ENCODE results near the gene ADIPOQ.
"Not testable (repeated sequence)": the region's sequence is repeated elsewhere in the genome, so short reads cannot be mapped to it uniquely, and the experiment has no call there.

The ADIPOQ gene

DNA sequence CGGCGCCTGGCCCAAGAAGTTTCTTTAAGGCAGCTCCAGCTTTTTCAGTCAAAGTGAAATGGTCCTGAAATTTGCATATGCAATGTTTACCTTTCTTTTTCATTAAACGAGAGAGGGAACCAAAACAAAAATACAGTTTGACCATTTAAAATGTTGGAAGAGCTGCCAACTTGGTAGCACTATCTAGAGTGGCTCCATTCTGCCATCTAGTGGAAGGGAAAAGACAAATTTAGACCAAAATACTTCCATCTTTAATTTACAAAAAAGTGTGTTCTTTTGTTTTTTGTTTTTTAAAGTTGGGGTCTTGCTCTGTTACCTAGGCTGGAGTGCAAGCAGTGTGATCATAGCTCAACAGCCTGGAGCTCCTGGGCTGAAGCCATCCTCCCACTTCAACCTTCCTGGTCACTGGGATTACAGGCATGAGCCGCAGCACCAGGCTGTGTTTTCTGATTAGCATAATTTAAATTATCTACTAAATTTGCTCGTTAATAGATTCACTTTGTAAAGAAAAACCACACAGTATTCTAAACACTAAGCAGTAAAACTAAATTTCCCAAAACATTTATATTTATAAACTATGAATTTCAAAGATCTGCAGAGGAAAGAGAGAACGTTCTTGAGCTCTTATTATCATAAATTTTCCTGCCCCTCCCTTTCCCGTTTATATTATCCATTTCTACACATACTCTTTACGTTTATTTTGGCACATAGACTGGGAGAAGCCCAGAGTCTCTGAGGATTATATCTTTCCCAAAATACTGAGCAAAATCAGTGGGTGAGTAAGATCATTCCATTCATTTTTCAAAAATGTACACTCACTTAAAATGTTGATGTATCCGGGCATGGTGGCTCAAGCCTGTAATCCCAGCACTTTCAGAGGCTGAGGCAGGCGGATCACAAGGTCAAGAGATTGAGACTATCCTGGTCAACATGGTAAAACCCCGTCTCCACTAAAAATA is 20.8 kb upstream of the ADIPOQ start:
- Mint-ChIP-seq H3K4me3 (no peak overlapping the region), H3K27me3 (peaks cover 28% of the 10 kb centered on the region), H3K4me1 (ENCODE audit: low read depth) (peaks cover 50% of the 10 kb centered on the region), H3K27ac (no peak overlapping the region), H3K9me3 (no peaks in the 10 kb centered on the region), H3K36me3 (ENCODE audit: low read depth) (peaks cover 76% of the 10 kb centered on the region)
- intact Hi-C loops (cut with micrococcal nuclease) = loop anchor here (2.0 to 5.0 kb wide), 2 partner anchors 34 to 207 kb away; no protein-coding TSS in a partner anchor

- not testable (repeated sequence) for H3K27ac Mint-ChIP-seq, H3K9me3 Mint-ChIP-seq
- Mint-ChIP-seq H3K36me3 (ENCODE audit: low read depth) (peaks cover 77% of the 10 kb centered on the region), H3K4me3 (peak overlapping the region; percentile 34), H3K27me3 (peaks cover 28% of the 10 kb centered on the region), H3K4me1 (ENCODE audit: low read depth) (peaks cover 49% of the 10 kb centered on the region)
- intact Hi-C loops (cut with micrococcal nuclease) = loop anchor here (5.0 kb wide), 1 partner anchor 35 kb away; no protein-coding TSS in a partner anchor
Measured at GRCh38 chr3:186822388-186822759, 20.1 kb upstream of the ADIPOQ start.

GRCh38 chr3:186823386-186823785 is 19.1 kb upstream of the ADIPOQ start:
- H3K4me1 Mint-ChIP-seq (ENCODE audit: low read depth) = peaks cover 44% of the 10 kb centered on the region
- no peaks in the 10 kb centered on the region for H3K9me3 Mint-ChIP-seq
- H3K4me3 Mint-ChIP-seq = peak overlapping the region; percentile 34
- intact Hi-C loops (cut with micrococcal nuclease) = loop anchor here (5.0 kb wide), 1 partner anchor 36 kb away; no protein-coding TSS in a partner anchor
- H3K27me3 Mint-ChIP-seq = peaks cover 31% of the 10 kb centered on the region
- H3K27ac Mint-ChIP-seq = no peak overlapping the region
- H3K36me3 Mint-ChIP-seq (ENCODE audit: low read depth) = peaks cover 71% of the 10 kb centered on the region

DNA sequence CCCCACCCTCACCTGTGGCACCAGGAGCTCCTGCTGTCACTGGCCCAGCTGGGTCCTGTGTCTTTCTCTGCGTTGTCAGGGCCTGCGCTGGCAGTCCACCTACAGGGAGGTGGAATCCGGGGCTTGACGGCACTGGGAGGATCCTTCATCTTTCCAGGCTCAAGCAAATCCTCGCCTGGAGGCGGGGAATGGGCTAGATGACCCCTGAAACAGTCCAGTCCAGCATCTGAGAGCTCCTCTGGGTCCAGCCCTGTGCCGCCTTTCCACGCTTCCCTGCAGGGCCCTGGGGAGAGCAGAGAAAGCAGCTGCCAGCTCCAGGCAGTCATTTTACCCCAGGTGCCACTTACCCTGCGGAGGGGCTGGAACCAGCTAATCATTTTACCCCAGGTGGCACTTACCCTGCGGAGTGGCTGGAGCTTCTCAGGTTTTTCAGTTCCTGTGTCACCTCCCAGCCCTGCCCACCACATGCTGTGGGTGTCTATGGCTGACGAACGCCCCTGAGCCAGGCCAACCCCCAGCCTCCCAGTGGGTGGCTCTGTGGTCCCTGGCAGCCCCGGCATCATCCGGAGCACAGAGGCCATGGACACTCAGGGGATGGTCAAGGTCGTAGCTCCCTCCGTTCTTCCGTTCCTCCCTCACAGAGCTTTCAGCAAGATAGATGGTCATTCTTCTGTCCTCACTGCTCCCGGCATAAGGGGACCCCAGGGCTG is 17.9 kb upstream of the ADIPOQ start:
- intact Hi-C loops (cut with micrococcal nuclease) = loop anchor here (2.0 to 5.0 kb wide), 2 partner anchors 18 to 37 kb away; partner anchors contain the start of gene RFC4
- peaks cover 33% of the 10 kb centered on the region for H3K27me3 Mint-ChIP-seq
- peaks cover 50% of the 10 kb centered on the region for H3K4me1 Mint-ChIP-seq (ENCODE audit: low read depth)
- peak overlapping the region; percentile 96 for H3K27ac Mint-ChIP-seq
- no peaks in the 10 kb centered on the region for H3K9me3 Mint-ChIP-seq
- H3K36me3 Mint-ChIP-seq (ENCODE audit: low read depth) = peaks cover 61% of the 10 kb centered on the region
- H3K4me3 Mint-ChIP-seq = peak overlapping the region; percentile 96

DNA sequence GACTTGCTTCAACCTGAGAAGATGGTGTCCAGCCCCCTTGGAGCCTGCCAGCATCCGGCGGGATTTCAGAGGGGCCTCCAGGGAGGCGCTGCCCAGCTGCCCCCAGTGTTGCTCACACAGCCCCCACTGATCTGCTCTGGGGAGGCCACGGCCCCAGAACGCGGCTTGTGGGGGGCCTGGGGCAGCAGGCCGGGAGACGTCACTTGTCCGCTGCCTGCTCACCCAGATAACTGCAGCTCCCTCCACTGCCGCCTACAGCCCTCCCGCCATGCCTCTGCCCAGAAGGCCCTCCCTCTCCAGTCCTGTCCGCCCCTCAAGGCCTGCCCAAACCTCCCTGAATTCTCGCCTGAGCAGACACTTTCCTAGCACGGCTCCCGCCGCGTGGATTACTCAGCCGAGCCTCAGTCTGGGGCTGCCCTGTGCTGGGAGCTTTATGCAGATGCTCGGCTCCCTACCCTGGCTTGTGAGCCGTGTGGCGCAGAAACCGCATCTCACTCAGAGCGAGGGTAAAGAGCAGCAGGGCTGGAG is 17.2 kb upstream of the ADIPOQ start:
- Mint-ChIP-seq H3K27ac (peak overlapping the region; percentile 96), H3K36me3 (ENCODE audit: low read depth) (peaks cover 53% of the 10 kb centered on the region), H3K4me3 (peak overlapping the region; percentile 96), H3K9me3 (no peaks in the 10 kb centered on the region), H3K4me1 (ENCODE audit: low read depth) (peaks cover 58% of the 10 kb centered on the region), H3K27me3 (peaks cover 39% of the 10 kb centered on the region)
- intact Hi-C loops (cut with micrococcal nuclease) = loop anchor here (2.0 kb wide), 1 partner anchor 19 kb away; the partner anchor contains the start of gene RFC4

GRCh38 chr3:186825872-186826409 is 16.6 kb upstream of the ADIPOQ start:
- peaks cover 63% of the 10 kb centered on the region for H3K4me1 Mint-ChIP-seq (ENCODE audit: low read depth)
- peak overlapping the region; percentile 96 for H3K27ac Mint-ChIP-seq
- intact Hi-C loops (cut with micrococcal nuclease) = loop anchor here (2.0 kb wide), 1 partner anchor 19 kb away; the partner anchor contains the start of gene RFC4
- peak overlapping the region; percentile 96 for H3K4me3 Mint-ChIP-seq
- no peaks in the 10 kb centered on the region for H3K9me3 Mint-ChIP-seq
- peaks cover 49% of the 10 kb centered on the region for H3K36me3 Mint-ChIP-seq (ENCODE audit: low read depth)
- peaks cover 45% of the 10 kb centered on the region for H3K27me3 Mint-ChIP-seq

DNA sequence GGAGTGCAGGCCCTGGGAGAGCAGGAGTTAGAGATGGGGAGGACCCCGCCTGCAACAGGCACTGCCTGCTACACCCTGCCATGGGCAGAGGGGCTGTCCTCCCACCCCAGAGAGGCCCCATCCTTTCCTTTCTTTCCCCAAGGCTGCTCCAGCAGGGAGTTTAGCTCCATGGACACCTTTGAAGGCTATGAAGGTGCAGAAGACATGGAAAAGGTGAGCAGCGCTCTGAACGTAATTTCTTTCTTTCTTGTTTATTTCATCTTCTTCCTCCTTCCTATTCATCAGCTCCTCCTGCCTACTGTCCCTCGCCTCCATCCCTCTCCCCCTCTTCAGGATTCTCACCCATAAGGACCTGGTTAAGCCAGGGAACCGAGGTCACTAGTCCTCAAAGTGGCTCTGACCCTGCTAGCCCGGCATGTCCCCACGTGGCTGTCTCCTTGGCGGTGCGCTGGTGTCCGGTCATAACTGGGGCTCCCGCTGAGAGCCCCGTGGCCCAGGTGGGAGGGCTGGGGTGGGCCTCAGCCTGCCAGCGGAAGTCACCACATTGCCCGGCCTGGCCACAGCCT is 16.0 kb upstream of the ADIPOQ start:
- Mint-ChIP-seq H3K4me1 (ENCODE audit: low read depth) (peaks cover 64% of the 10 kb centered on the region), H3K27me3 (peaks cover 47% of the 10 kb centered on the region), H3K9me3 (no peaks in the 10 kb centered on the region), H3K27ac (peak overlapping the region; percentile 96), H3K36me3 (ENCODE audit: low read depth) (peaks cover 49% of the 10 kb centered on the region), H3K4me3 (peak overlapping the region; percentile 96)
- intact Hi-C loops (cut with micrococcal nuclease) = no loop called here

- peaks cover 52% of the 10 kb centered on the region for H3K27me3 Mint-ChIP-seq
Measured at GRCh38 chr3:186826976-186827857, 15.3 kb upstream of the ADIPOQ start.

DNA sequence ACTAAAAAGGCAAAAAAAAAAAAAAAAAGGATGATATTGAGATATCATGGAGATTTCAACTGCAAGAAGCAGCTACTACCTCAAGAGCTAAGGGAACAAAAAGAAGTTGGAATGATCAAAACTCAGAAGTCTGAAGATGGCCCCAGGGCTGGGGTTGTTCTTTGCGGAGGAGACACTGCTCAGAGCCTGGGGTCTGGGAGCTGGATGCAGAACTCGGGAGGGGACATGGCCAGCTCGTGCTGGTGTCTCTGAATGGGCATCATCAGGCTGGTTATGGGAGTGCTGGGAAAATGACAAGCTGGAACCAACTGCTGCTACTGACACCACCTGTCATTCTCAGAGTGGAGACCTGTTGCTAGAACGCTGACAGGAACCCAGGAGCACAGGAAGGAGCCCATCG is 14.2 kb upstream of the ADIPOQ start:
- peak overlapping the region; percentile 96 for H3K27ac Mint-ChIP-seq
- peaks cover 47% of the 10 kb centered on the region for H3K36me3 Mint-ChIP-seq (ENCODE audit: low read depth)
- H3K9me3 Mint-ChIP-seq = no peaks in the 10 kb centered on the region
- intact Hi-C loops (cut with micrococcal nuclease) = no loop called here
- H3K27me3 Mint-ChIP-seq = peaks cover 52% of the 10 kb centered on the region
- peak overlapping the region; percentile 96 for H3K4me3 Mint-ChIP-seq
- H3K4me1 Mint-ChIP-seq (ENCODE audit: low read depth) = peaks cover 68% of the 10 kb centered on the region

More at GRCh38 chr3:186826976-186827857, 15.3 kb upstream of the ADIPOQ start:
- H3K4me1 Mint-ChIP-seq (ENCODE audit: low read depth) = peaks cover 64% of the 10 kb centered on the region
- intact Hi-C loops (cut with micrococcal nuclease) = loop anchor here (1.0 kb wide), 1 partner anchor 103 kb away; the partner anchor contains the start of gene ST6GAL1
- peak overlapping the region; percentile 96 for H3K4me3 Mint-ChIP-seq
- peak overlapping the region; percentile 96 for H3K27ac Mint-ChIP-seq
- H3K36me3 Mint-ChIP-seq (ENCODE audit: low read depth) = peaks cover 54% of the 10 kb centered on the region
- no peaks in the 10 kb centered on the region for H3K9me3 Mint-ChIP-seq

DNA sequence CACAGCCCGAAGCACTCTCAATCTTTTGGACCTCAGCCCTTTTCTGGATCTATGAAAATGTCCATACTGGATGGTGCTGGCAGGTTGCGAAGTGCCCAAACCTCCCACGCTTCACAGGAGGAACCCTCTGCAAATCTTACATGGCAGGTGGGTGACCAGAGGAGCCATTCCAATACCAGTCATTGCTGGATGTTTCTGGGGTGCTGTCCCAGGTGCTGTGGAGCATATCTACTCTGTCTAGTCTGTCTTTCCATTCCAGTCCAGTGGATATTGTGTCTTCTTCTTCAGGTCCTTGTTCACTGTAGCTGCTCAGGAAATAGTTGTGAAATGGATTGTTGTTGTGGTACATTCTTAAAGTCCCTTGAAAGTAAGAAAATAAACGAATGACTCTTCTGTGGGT is 10.7 kb upstream of the ADIPOQ start:
- Mint-ChIP-seq H3K27ac (peak overlapping the region; percentile 96), H3K4me1 (ENCODE audit: low read depth) (peaks cover 43% of the 10 kb centered on the region), H3K36me3 (ENCODE audit: low read depth) (peaks cover 16% of the 10 kb centered on the region), H3K9me3 (no peaks in the 10 kb centered on the region), H3K27me3 (peaks cover 27% of the 10 kb centered on the region), H3K4me3 (peak overlapping the region; percentile 1)
- intact Hi-C loops (cut with micrococcal nuclease) = no loop called here

GRCh38 chr3:186832276-186832675 is 10.2 kb upstream of the ADIPOQ start:
- no peak overlapping the region for H3K4me3 Mint-ChIP-seq
- H3K9me3 Mint-ChIP-seq = no peaks in the 10 kb centered on the region
- peaks cover 27% of the 10 kb centered on the region for H3K27me3 Mint-ChIP-seq
- H3K36me3 Mint-ChIP-seq (ENCODE audit: low read depth) = peaks cover 11% of the 10 kb centered on the region
- intact Hi-C loops (cut with micrococcal nuclease) = no loop called here
- H3K4me1 Mint-ChIP-seq (ENCODE audit: low read depth) = peaks cover 43% of the 10 kb centered on the region
- H3K27ac Mint-ChIP-seq = peak overlapping the region; percentile 96

DNA sequence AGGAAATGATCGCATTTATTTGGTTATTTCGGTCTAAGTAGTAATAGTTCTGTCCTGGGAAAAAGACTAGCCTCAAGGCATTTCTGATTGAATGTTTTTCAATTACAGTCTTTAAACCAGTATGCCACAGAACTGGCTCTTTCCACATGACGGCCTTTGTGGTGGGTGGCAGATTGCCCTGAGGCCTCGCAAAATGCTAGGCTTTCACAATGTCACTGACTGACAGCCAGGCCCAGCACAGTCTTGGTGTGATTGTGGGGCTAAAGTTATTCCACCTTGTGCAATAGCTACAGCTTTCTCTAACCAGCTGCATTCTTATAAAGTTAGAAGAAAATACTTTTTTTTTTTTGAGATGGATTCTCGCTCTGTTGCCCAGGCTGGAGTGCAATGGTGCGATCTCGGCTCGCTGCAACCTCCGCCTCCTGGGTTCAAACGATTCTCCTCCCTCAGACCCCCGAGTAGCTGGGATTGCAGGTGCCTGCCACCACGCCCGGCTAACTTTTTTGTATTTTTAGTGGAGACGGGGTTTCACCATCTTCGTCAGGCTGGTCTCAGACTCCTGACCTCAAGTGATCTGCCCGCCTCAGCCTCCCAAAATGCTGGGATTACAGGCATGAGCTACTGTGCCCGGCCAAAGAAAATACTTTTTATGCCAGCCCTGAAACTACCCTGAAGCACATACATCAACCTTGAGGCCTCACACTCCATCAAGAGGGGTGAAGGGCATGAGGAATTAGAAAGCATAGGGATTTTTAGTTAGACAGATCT is 2.5 kb upstream of the ADIPOQ start:
- Mint-ChIP-seq H3K27ac (peak overlapping the region; percentile 28), H3K27me3 (peaks cover 1% of the 10 kb centered on the region), H3K36me3 (ENCODE audit: low read depth) (no peaks in the 10 kb centered on the region), H3K4me1 (ENCODE audit: low read depth) (peaks cover 44% of the 10 kb centered on the region), H3K9me3 (no peaks in the 10 kb centered on the region), H3K4me3 (no peak overlapping the region)
- intact Hi-C loops (cut with micrococcal nuclease) = no loop called here

All from dendritic cell treated with granulocyte-macrophage colony-stimulating factor and Interleukin-4, amounts not matched to agents 40 ng/mL and 50 ng/mL, for 4 days (primary cell).